IPS-18a (cell line): ENCODE measurements around the gene ACOT7.
"Not testable (repeated sequence)": the region's sequence is repeated elsewhere in the genome, so short reads cannot be mapped to it uniquely, and the experiment has no call there.

Source experiments
- H3K27ac ChIP-seq: one replicate; pipeline ENCODE4 v1.5.1; 2013; ENCODE audit warnings: low read length
- H3K27me3 ChIP-seq: one replicate; pipeline ENCODE4 v1.6.1; 2013; ENCODE audit warnings: mild to moderate bottlenecking, low read length; ENCODE audit not compliant: control insufficient read depth, insufficient read depth
- H3K36me3 ChIP-seq: one replicate; pipeline ENCODE4 v1.6.1; 2013; ENCODE audit warnings: low read depth, low read length; ENCODE audit not compliant: control insufficient read depth
- H3K4me1 ChIP-seq: one replicate; pipeline ENCODE4 v1.6.1; 2013; ENCODE audit warnings: low read depth, low read length; ENCODE audit not compliant: control insufficient read depth
- H3K4me3 ChIP-seq: one replicate; pipeline ENCODE4 v1.5.1; 2013; ENCODE audit warnings: low read length
- H3K9ac ChIP-seq: one replicate; pipeline ENCODE4 v1.6.1; 2013; ENCODE audit warnings: mild to moderate bottlenecking, low read length, moderate library complexity
- H3K9me3 ChIP-seq: one replicate; pipeline ENCODE4 v1.6.1; 2013; ENCODE audit warnings: low read depth, low read length; ENCODE audit not compliant: control insufficient read depth

Gene ACOT7

GRCh38 chr1:6391951-6392808 is 1.4 kb downstream of the ACOT7 start:
- Histone ChIP-seq H3K4me3 (peak overlapping the region; percentile 62), H3K27ac (no peak overlapping the region), H3K4me1 (peaks cover 11% of the 10 kb centered on the region), H3K9me3 (no peaks in the 10 kb centered on the region), H3K27me3 (no peaks in the 10 kb centered on the region), H3K36me3 (no peaks in the 10 kb centered on the region), H3K9ac (peak overlapping the region; percentile 26)

DNA sequence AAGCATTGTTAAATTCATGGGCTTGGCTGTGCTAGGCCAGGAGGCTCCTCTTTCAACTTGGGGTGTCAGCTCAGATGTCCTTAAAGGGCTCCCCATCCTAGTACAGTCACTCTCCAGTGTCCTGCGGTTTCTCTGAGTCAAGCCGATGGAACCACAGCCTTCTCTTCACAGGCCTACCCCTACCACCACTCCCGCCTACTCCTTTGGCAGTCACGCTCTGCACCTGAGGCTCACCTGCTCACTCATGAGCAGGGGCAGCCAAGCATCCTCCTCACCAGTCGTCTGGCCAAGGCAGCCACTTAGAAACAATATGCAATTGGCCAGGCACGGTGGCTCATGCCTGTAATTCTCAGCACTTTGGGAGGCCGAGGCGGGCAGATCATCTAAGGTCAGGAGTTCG is 3.6 kb downstream of the ACOT7 start:
- no peaks in the 10 kb centered on the region for H3K27me3 ChIP-seq
- no peak overlapping the region for H3K27ac ChIP-seq
- H3K4me1 ChIP-seq, result peaks cover 28% of the 10 kb centered on the region
- H3K9ac ChIP-seq, result no peak overlapping the region
- H3K9me3 ChIP-seq, result no peaks in the 10 kb centered on the region
- H3K36me3 ChIP-seq, result no peaks in the 10 kb centered on the region
- H3K4me3 ChIP-seq, result no peak overlapping the region

DNA sequence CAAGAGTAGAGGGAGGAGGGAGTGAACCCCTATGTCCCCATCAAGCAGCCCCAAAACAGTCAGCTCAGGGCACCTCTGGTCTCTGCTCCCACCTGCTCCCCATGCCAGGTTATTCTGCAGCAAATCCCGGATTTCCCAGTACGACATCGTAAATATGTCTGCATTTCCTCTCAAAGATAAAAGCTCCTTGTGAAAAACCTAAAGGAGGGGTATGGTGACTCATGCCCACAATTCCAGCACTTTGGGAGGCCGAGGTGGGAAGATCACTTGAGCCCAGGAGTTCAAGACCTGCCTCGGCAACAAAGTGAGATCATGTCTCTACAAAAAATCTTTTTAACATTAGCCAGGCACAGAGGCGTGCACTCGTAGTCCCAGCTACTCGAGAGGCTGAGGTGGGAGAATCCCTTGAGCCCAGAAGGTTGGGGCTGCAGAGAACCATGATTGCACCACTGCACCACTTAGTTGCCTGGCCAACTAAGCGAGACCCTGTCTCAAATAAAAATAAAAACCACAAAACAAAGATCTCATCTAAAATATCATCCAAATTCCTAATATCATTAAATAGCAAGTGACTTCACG is 7.1 kb downstream of the ACOT7 start:
- H3K27me3 ChIP-seq, result no peaks in the 10 kb centered on the region
- H3K4me3 ChIP-seq, result no peak overlapping the region
- peaks cover 21% of the 10 kb centered on the region for H3K4me1 ChIP-seq
- H3K9ac ChIP-seq, result peak overlapping the region; percentile 36
- H3K36me3 ChIP-seq, result no peaks in the 10 kb centered on the region
- no peaks in the 10 kb centered on the region for H3K9me3 ChIP-seq
- H3K27ac ChIP-seq, result peak overlapping the region; percentile 87

DNA sequence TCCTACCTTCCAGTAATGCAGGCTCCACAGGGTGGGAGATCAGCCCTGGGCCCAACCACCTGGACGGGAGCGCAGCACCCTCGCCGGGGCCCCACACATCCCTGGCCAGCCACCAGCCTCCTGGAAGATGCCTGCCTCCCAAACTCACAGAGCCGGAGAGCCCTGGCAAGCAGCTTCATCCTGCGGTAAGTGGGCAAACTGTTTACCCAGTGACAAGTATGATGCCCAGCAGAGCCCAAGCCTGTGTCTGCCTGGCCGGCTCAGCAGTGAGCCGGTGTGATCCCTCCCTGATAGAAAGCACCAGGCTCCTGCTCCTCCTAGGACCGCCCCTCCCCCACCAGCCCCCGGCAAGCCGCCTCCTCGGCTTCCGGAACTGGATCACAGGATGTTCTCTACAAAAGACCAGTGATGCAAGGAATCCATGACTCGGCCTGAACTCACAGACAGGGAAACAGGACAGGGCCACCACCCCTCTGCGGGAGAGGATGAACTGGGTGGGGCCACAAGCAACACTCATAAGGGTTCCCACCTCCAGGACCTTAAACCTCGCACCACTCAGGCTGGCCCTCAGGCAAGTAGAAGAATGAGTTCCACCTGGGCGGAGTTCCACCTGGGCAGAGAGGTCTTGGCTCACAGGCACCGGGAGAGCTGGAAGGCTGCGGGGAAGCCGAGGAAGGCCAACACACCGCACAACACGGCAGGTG is 7.9 kb downstream of the ACOT7 start:
- H3K9me3 ChIP-seq, result no peaks in the 10 kb centered on the region
- H3K4me3 ChIP-seq, result peak overlapping the region; percentile 30
- H3K4me1 ChIP-seq, result peaks cover 21% of the 10 kb centered on the region
- H3K36me3 ChIP-seq, result no peaks in the 10 kb centered on the region
- H3K27ac ChIP-seq, result peak overlapping the region; percentile 87
- H3K9ac ChIP-seq, result peak overlapping the region; percentile 36
- no peaks in the 10 kb centered on the region for H3K27me3 ChIP-seq

- Histone ChIP-seq H3K9ac (peak overlapping the region; percentile 36), H3K4me1 (peaks cover 21% of the 10 kb centered on the region), H3K27ac (peak overlapping the region; percentile 87), H3K4me3 (no peak overlapping the region), H3K27me3 (no peaks in the 10 kb centered on the region), H3K36me3 (no peaks in the 10 kb centered on the region), H3K9me3 (peaks cover 1% of the 10 kb centered on the region)
Observed at GRCh38 chr1:6384962-6385361, 8.6 kb downstream of the ACOT7 start.

DNA sequence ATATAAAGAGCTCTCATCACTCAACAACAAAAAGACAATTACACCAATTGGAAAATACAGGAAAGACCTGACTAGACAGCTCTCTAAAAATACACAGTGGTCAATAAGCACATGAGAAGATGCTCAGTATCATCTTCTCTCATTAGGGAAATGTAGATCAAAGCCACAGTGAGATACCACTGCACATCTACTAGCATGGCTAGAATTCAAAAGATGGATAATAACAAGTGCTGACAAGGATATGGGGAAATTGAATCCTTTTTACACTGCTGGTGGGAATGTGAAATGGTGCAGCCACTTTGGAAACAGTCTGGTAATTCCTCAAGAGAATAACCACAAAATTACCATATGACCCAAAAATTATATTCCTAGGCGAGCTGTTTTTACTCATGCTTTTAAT is 9.4 kb downstream of the ACOT7 start:
- Histone ChIP-seq H3K27me3 (no peaks in the 10 kb centered on the region), H3K9ac (no peak overlapping the region), H3K4me3 (no peak overlapping the region), H3K36me3 (no peaks in the 10 kb centered on the region), H3K4me1 (peaks cover 21% of the 10 kb centered on the region), H3K27ac (no peak overlapping the region), H3K9me3 (peaks cover 4% of the 10 kb centered on the region)

DNA sequence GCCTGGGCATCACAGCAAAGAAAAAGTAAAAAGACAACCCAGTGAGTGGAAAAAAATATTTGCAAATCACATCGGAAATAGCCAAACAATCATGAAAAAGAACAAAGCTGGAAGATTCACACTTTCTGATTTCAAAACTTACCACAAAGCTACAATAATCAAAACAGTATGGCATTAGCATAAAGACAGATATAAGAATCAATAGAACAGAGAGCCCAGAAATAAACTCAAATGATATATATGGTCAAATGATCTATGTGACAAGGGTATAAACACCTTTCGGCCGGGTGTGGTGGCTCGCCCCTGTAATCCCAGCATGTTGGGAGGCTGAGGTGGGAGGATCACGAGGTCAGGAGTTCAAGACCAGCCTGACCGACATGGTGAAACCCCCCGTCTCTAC is 13.5 kb downstream of the ACOT7 start:
- H3K27me3 ChIP-seq, result no peaks in the 10 kb centered on the region
- no peak overlapping the region for H3K4me3 ChIP-seq
- no peak overlapping the region for H3K9ac ChIP-seq
- no peaks in the 10 kb centered on the region for H3K36me3 ChIP-seq
- no peak overlapping the region for H3K27ac ChIP-seq
- H3K9me3 ChIP-seq, result peaks cover 4% of the 10 kb centered on the region
- H3K4me1 ChIP-seq, result peaks cover 4% of the 10 kb centered on the region

DNA sequence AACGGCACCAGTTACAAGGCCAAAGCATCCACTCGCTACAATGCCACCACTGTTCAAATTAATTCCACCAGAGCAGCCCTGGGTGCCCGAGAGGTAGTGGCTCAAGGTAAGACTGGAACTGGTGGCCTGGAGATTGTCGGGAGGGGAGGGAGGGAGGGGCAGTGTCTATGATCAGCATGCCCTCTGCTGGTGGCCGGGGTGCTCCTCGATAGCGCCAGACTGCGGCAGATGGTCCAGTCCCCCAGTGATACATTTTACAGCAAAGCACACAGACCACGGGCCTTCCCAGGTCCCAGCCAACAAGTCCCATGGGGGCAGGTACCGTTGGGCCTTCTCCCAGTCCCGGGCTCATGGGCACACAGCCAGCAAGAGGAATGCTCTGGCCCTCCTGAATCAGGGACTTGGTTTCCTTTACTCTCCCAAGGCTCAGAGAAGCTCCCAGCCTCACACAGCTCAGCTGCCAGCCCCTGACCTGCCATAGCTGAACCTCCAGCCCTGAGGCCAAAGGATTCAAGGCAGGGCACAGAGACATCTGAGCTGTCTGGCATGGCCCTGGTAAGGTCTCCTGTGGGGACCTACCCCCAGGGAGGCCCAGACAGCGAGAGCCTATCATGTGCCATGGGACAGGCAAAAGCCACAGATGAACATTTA is 15.3 kb downstream of the ACOT7 start:
- Histone ChIP-seq H3K27ac (no peak overlapping the region), H3K9me3 (peaks cover 4% of the 10 kb centered on the region), H3K4me1 (no peaks in the 10 kb centered on the region), H3K4me3 (no peak overlapping the region), H3K36me3 (no peaks in the 10 kb centered on the region), H3K9ac (no peak overlapping the region), H3K27me3 (no peaks in the 10 kb centered on the region)

GRCh38 chr1:6373961-6374720 is 19.4 kb downstream of the ACOT7 start:
- H3K4me1 ChIP-seq, result no peaks in the 10 kb centered on the region

DNA sequence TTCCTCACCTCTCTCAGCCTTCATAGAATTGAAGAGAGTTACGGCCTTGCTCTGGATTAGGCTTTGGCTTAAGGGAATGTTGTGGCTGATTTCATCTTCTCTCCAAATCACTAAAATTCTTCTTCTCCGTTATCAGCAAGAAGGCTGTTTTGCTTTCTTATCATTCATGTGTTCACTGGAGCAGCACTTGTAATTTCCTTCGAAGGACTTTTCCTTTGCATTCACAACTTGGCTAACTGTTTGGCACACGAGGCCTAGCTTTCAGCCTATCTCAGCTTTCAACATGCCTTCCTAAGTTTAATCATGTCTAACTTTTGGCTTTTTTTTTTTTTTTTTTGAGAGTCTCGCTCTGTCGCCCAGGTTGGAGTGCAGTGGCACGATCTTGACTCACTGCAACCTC is 21.3 kb downstream of the ACOT7 start:
- H3K9ac ChIP-seq, H3K27ac ChIP-seq, H3K27me3 ChIP-seq, H3K4me1 ChIP-seq, H3K9me3 ChIP-seq, H3K4me3 ChIP-seq, H3K36me3 ChIP-seq: not testable (repeated sequence)

More at GRCh38 chr1:6373961-6374720, 19.4 kb downstream of the ACOT7 start:
- no peaks in the 10 kb centered on the region for H3K36me3 ChIP-seq
- no peak overlapping the region for H3K27ac ChIP-seq
- no peak overlapping the region for H3K9ac ChIP-seq
- no peak overlapping the region for H3K4me3 ChIP-seq
- no peaks in the 10 kb centered on the region for H3K9me3 ChIP-seq
- H3K27me3 ChIP-seq, result no peaks in the 10 kb centered on the region

GRCh38 chr1:6370006-6370405 is 23.6 kb downstream of the ACOT7 start:
- H3K9me3 ChIP-seq, result no peaks in the 10 kb centered on the region
- no peak overlapping the region for H3K4me3 ChIP-seq
- H3K27ac ChIP-seq, result no peak overlapping the region
- no peaks in the 10 kb centered on the region for H3K36me3 ChIP-seq
- H3K4me1 ChIP-seq, result no peaks in the 10 kb centered on the region
- no peak overlapping the region for H3K9ac ChIP-seq
- H3K27me3 ChIP-seq, result no peaks in the 10 kb centered on the region
